ENCODE results near the gene HDLBP. TPM values are rescaled to one million over a fixed set of nuclear protein-coding genes. Genes with fewer than 3 reads are reported as not detected.
A peak's percentile ranks its signal among the peaks of the same experiment; 100 is the strongest.

Gene HDLBP
- total and polyA plus RNA-seq, 2 experiments from 2014 or later = 230 to 306 TPM

DNA sequence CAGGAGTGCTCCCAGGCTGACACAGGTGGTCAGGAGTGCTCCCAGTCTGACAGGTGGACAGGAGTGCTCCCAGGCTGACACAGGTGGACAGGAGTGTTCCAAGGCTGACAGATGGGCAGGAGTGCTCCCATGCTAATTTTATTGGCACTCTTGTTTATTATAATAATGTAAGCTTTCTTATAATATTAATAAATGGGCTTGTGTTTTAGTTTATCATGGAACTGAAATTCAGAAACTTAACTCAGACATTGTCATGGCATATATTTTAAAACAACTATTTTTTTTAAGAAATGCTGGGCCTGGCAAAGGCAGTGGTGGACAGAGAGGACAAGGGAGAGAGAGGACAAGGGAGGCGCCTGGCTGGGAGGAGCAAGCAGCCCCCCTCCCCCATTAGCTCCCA, 108.3 kb downstream of the HDLBP start (continued):
- TF ChIP-seq, protein P1, sequence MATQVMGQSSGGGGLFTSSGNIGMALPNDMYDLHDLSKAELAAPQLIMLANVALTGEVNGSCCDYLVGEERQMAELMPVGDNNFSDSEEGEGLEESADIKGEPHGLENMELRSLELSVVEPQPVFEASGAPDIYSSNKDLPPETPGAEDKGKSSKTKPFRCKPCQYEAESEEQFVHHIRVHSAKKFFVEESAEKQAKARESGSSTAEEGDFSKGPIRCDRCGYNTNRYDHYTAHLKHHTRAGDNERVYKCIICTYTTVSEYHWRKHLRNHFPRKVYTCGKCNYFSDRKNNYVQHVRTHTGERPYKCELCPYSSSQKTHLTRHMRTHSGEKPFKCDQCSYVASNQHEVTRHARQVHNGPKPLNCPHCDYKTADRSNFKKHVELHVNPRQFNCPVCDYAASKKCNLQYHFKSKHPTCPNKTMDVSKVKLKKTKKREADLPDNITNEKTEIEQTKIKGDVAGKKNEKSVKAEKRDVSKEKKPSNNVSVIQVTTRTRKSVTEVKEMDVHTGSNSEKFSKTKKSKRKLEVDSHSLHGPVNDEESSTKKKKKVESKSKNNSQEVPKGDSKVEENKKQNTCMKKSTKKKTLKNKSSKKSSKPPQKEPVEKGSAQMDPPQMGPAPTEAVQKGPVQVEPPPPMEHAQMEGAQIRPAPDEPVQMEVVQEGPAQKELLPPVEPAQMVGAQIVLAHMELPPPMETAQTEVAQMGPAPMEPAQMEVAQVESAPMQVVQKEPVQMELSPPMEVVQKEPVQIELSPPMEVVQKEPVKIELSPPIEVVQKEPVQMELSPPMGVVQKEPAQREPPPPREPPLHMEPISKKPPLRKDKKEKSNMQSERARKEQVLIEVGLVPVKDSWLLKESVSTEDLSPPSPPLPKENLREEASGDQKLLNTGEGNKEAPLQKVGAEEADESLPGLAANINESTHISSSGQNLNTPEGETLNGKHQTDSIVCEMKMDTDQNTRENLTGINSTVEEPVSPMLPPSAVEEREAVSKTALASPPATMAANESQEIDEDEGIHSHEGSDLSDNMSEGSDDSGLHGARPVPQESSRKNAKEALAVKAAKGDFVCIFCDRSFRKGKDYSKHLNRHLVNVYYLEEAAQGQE (IDR thresholded peaks at IDR 0.05; ENCODE audit: unreplicated experiment) = no peak
- TF ChIP-seq NANOG (IDR thresholded peaks at IDR 0.05; ENCODE audit: borderline replicate concordance) (no peak), ZNF114 (CRISPR knock-in tag; IDR thresholded peaks at IDR 0.05) (no peak), STAT1 (IDR thresholded peaks at IDR 0.05; ENCODE audit: unreplicated experiment) (no peak)
- TF ChIP-seq, protein P2, sequence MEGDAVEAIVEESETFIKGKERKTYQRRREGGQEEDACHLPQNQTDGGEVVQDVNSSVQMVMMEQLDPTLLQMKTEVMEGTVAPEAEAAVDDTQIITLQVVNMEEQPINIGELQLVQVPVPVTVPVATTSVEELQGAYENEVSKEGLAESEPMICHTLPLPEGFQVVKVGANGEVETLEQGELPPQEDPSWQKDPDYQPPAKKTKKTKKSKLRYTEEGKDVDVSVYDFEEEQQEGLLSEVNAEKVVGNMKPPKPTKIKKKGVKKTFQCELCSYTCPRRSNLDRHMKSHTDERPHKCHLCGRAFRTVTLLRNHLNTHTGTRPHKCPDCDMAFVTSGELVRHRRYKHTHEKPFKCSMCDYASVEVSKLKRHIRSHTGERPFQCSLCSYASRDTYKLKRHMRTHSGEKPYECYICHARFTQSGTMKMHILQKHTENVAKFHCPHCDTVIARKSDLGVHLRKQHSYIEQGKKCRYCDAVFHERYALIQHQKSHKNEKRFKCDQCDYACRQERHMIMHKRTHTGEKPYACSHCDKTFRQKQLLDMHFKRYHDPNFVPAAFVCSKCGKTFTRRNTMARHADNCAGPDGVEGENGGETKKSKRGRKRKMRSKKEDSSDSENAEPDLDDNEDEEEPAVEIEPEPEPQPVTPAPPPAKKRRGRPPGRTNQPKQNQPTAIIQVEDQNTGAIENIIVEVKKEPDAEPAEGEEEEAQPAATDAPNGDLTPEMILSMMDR (conservative IDR thresholded peaks at IDR 0.05; ENCODE audit: low read depth in 2 of 2) = no peak

DNA sequence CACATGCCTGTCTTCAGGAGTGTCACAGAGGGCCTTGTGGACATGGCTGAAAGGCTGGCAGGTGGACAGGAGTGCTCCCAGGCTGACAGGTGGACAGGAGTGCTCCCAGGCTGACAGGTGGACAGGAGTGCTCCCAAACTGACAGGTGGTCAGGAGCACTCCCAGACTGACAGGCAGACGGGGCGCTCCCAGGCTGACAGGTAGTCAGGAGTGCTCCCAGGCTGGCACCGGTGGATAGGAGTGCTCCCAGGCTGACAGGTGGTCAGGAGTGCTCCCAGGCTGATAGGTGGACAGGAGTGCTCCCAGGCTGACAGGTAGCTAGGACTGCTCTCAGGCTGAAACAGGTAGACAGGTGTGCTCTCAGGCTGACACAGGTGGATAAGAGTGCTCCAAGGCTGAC, 110.4 kb downstream of the HDLBP start:
- Histone ChIP-seq H3K4me2 (no peak overlapping the region), H3K79me2 (replicated peaks; ENCODE audit: insufficient read depth) (no peaks in the 10 kb centered on the region), H3K9me2 (ENCODE audit: insufficient read depth) (no peaks in the 10 kb centered on the region), H3F3A (replicated peaks; ENCODE audit: low read depth) (no peaks in the 10 kb centered on the region), H3K27ac (ENCODE audit: low read depth) (no peak overlapping the region), H2AFZ (no peak overlapping the region), H3K27me3 (ENCODE audit: insufficient read depth) (no peaks in the 10 kb centered on the region), H3K4me1 (ENCODE audit: insufficient read depth) (no peaks in the 10 kb centered on the region), H3K4me3 (no peak overlapping the region), H3K36me3 (ENCODE audit: insufficient read depth) (no peaks in the 10 kb centered on the region), H4K20me1 (replicated peaks; ENCODE audit: insufficient read depth) (no peaks in the 10 kb centered on the region)
- ATAC-seq (no peak), DNase-seq (ENCODE audit: low spot score) (no peak)
- Mint-ChIP-seq H3K4me3 (no peak overlapping the region), H3K4me1 (no peaks in the 10 kb centered on the region), H3K36me3 (ENCODE audit: low read depth) (no peaks in the 10 kb centered on the region), H3K27me3 (ENCODE audit: insufficient read depth, low read depth, poor library complexity) (peaks cover 7% of the 10 kb centered on the region), H3K9me3 (no peaks in the 10 kb centered on the region), H3K27ac (no peak overlapping the region)
- TF ChIP-seq NANOG (IDR thresholded peaks at IDR 0.05; ENCODE audit: borderline replicate concordance) (no peak), POLR2AphosphoS5 (IDR thresholded peaks at IDR 0.05; ENCODE audit: low read depth) (no peak)

DNA sequence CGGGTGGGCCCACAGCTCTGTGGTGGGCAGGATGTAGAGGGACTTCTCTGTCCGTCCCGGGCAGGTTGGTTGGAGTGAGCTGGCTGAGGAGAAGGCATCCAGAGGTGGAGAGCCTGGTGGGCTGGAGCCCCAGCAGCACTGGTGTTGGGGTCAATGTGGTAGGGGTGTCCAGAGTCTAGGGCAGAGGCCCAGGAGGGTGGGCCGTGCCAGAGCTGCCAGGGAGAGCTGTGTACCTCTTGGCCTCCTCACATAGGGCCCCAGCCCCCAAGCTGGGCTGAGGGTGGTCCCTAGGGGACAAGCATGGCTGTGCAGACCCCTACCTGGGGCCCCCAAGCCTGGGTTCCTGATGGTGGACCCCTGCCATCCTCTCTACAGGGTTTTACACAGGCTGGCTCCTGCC, 111.0 kb downstream of the HDLBP start:
- H3K4me1 ChIP-seq (ENCODE audit: insufficient read depth) = no peaks in the 10 kb centered on the region
- H3F3A ChIP-seq (replicated peaks; ENCODE audit: low read depth) = no peaks in the 10 kb centered on the region
- H3K27me3 ChIP-seq (ENCODE audit: insufficient read depth) = no peaks in the 10 kb centered on the region
- no peak overlapping the region for H3K4me3 ChIP-seq
- ATAC-seq = no peak
- H3K36me3 Mint-ChIP-seq (ENCODE audit: low read depth) = no peaks in the 10 kb centered on the region
- H3K36me3 ChIP-seq (ENCODE audit: insufficient read depth) = no peaks in the 10 kb centered on the region
- no peak overlapping the region for H3K4me3 Mint-ChIP-seq
- H2AFZ ChIP-seq = no peak overlapping the region
- no peaks in the 10 kb centered on the region for H4K20me1 ChIP-seq (replicated peaks; ENCODE audit: insufficient read depth)
- H3K4me1 Mint-ChIP-seq = no peaks in the 10 kb centered on the region
- no peak overlapping the region for H3K27ac ChIP-seq (ENCODE audit: low read depth)
- no peak for DNase-seq (ENCODE audit: low spot score)
- no peaks in the 10 kb centered on the region for H3K9me2 ChIP-seq (ENCODE audit: insufficient read depth)
- H3K79me2 ChIP-seq (replicated peaks; ENCODE audit: insufficient read depth) = no peaks in the 10 kb centered on the region
- H3K27me3 Mint-ChIP-seq (ENCODE audit: insufficient read depth, low read depth, poor library complexity) = peaks cover 7% of the 10 kb centered on the region
- peak overlapping the region; percentile 70; the same call in 1 of the 2 replicates for H3K27ac Mint-ChIP-seq
- no peaks in the 10 kb centered on the region for H3K9me3 Mint-ChIP-seq
- H3K4me2 ChIP-seq = no peak overlapping the region
- TF ChIP-seq, protein P3, sequence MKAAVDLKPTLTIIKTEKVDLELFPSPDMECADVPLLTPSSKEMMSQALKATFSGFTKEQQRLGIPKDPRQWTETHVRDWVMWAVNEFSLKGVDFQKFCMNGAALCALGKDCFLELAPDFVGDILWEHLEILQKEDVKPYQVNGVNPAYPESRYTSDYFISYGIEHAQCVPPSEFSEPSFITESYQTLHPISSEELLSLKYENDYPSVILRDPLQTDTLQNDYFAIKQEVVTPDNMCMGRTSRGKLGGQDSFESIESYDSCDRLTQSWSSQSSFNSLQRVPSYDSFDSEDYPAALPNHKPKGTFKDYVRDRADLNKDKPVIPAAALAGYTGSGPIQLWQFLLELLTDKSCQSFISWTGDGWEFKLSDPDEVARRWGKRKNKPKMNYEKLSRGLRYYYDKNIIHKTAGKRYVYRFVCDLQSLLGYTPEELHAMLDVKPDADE (IDR thresholded peaks at IDR 0.05) = no peak
- TF ChIP-seq POLR2AphosphoS5 (IDR thresholded peaks at IDR 0.05; ENCODE audit: low read depth) (no peak), ZNF331 (CRISPR knock-in tag; IDR thresholded peaks at IDR 0.05; ENCODE audit: low read depth) (no peak), ZNF114 (CRISPR knock-in tag; IDR thresholded peaks at IDR 0.05) (no peak), EZH2phosphoT487 (IDR thresholded peaks at IDR 0.05; ENCODE audit: unreplicated experiment) (no peak)
- TF ChIP-seq, protein P1 (IDR thresholded peaks at IDR 0.05; ENCODE audit: unreplicated experiment) = no peak
